ENCODE results near the gene CRB2.

CRB2 gene

GRCh38 chr9:123355761-123356431 lies at the start of gene CRB2:
CRB2 (plus strand) TSS chr9:123356197; CDS start chr9:123356261, 64 bp downstream.
- H3K4me3 ChIP-seq (ENCODE audit: low read depth, low read length) = no peak within 1 kb of the TSS
- no peak for TF ChIP-seq CTCF (IDR thresholded peaks at IDR 0.05; ENCODE audit: low read depth, low read length)

GRCh38 chr9:123309611-123310010 lies 46.4 kb upstream of the CRB2 start:
- no peak overlapping the region for H3K4me3 ChIP-seq (ENCODE audit: low read depth, low read length)
- TF ChIP-seq CTCF (IDR thresholded peaks at IDR 0.05; ENCODE audit: low read depth, low read length) = no peak

- TF ChIP-seq CTCF (IDR thresholded peaks at IDR 0.05; ENCODE audit: low read depth, low read length) = no peak
- no peak overlapping the region for H3K4me3 ChIP-seq (ENCODE audit: low read depth, low read length)
Observed at GRCh38 chr9:123310551-123311249, 45.3 kb upstream of the CRB2 start.

GRCh38 chr9:123311250-123311752 lies 44.7 kb upstream of the CRB2 start:
- H3K4me3 ChIP-seq (ENCODE audit: low read depth, low read length) = no peak overlapping the region
- no peak for TF ChIP-seq CTCF (IDR thresholded peaks at IDR 0.05; ENCODE audit: low read depth, low read length)

- no peak overlapping the region for H3K4me3 ChIP-seq (ENCODE audit: low read depth, low read length)
- TF ChIP-seq CTCF (IDR thresholded peaks at IDR 0.05; ENCODE audit: low read depth, low read length) = no peak
Observed at GRCh38 chr9:123312306-123312877, 43.6 kb upstream of the CRB2 start.

- H3K4me3 ChIP-seq (ENCODE audit: low read depth, low read length) = no peak overlapping the region
- no peak for TF ChIP-seq CTCF (IDR thresholded peaks at IDR 0.05; ENCODE audit: low read depth, low read length)
Observed at GRCh38 chr9:123314617-123315016, 41.4 kb upstream of the CRB2 start.

- no peak for TF ChIP-seq CTCF (IDR thresholded peaks at IDR 0.05; ENCODE audit: low read depth, low read length)
Observed at GRCh38 chr9:123315635-123316034, 40.4 kb upstream of the CRB2 start.

More at GRCh38 chr9:123315635-123316034, 40.4 kb upstream of the CRB2 start:
- H3K4me3 ChIP-seq (ENCODE audit: low read depth, low read length) = no peak overlapping the region
